GM12892 (cell line): ENCODE data around the gene BAZ2B.
A peak's percentile ranks its signal among the peaks of the same experiment; 100 is the strongest.

Experiments used
- DNase-seq: peaks from one replicate; pipeline ENCODE4 v3.0.0; 2011; ENCODE audit not compliant: insufficient read length
- FAIRE-seq: peaks from 2 replicates; lab custom pipeline; 2011; peaks lifted over from hg19 to GRCh38; lab: Jason Lieb, UNC
- POLR2A ChIP-seq: IDR thresholded peaks from 2 replicates; pipeline ENCODE4 v1.6.1; 2011; ENCODE audit warnings: low read depth, low read length, control low read depth
- POLR2AphosphoS5 ChIP-seq: IDR thresholded peaks from 2 replicates; pipeline ENCODE4 v1.6.1; 2011; ENCODE audit warnings: low read depth, low read length, control low read depth
- TAF1 ChIP-seq: IDR thresholded peaks from 2 replicates; pipeline ENCODE4 v1.6.1; 2011; ENCODE audit warnings: low read depth, mild to moderate bottlenecking, control low read depth, low read length, borderline replicate concordance

The BAZ2B gene

DNA sequence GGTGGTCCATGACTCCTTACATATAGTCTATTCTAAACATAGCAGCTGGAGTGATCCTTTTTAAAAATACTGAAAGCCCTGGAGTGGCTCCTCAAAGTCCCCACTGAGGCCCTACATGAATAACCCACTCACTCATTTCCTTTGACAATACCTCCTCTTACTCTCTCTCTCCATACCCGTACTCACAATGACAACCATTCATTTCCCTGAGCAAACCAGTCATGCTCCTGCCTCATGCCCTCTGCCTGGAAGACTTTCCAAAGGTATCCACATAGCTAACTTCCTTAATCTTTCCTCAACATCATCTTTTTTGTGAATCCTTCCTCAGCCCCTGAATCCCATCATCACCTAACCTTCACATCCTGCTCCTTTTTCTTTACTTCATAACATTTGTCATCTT, 102.6 kb downstream of the BAZ2B start:
- DNase-seq = no peak
- FAIRE-seq = no peak
- TF ChIP-seq TAF1 = no peak
- TF ChIP-seq POLR2A = no peak
- no peak for TF ChIP-seq POLR2AphosphoS5

DNA sequence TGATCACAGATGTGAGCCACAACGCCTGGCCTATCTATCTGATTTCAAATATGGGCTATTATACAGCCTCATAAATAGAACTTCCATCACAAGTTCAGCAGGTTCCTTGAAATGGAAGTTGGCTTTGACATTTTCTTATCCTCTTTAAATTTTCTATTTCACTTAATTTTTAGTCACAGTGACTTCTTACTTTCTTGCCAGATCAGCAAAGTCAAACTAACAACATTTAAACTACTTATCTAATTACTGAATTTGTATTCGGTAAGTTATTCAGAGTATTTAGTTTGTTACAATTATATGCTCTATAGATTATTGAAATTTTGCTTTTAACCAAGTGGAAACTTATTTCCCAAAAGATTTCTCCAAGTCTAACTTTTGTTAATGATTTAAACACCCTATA, 108.2 kb downstream of the BAZ2B start:
- TF ChIP-seq POLR2A = no peak
- no peak for TF ChIP-seq POLR2AphosphoS5
- TF ChIP-seq TAF1 = no peak
- FAIRE-seq (no peak), DNase-seq (no peak)

DNA sequence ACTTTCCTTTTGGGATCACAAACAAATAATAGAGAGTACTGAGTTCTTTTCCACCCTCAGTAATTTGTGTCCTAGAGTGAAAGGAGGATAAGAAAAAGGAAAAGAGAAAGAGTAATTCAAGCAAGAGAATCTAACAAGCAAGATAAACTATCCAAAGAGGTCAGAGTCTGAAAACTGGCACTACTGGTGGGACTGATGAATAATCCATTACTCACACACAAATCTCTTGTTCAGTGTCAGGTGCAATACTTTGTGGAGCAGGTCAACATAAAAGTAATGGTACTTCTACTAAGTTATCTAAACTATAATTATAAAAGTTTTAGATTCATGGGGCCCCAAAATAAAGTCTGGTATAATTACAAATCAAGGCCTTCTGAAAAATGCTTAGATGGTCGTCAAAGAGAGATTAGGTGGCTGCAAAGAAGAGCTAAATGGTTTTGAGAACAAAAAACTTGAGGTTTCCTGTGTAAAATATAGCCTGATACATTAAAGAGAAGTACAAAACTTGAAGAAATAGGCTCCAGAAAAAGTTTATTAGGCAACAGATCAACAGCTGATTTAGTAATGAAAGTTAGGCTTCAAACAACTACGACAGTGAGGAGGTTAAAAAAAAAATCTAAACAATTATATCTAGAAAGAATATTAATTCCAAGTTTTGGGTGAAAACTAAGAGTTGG, 109.4 kb downstream of the BAZ2B start:
- TF ChIP-seq TAF1 (no peak), POLR2AphosphoS5 (no peak), POLR2A (no peak)
- DNase-seq (no peak), FAIRE-seq (no peak)

DNA sequence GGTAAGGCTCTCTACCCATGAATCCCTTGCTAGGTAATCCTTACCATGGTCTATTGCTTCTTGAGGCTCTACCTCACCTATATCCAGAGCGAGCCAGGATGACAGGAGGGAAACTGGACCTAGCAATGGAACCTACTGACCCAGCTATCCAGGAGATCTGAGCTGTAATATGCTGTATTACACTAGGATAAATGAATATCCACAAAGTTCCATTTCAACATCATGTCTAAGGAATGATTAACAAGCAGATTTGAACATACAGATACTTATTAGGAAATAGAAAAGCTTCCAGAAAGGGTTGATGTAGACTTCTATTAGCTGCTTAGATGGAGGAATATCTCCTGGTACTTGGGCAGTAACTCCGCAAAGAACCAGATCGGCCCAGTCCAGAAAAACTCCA, 110.1 kb downstream of the BAZ2B start:
- DNase-seq (no peak), FAIRE-seq (no peak)
- TF ChIP-seq POLR2A (no peak), POLR2AphosphoS5 (no peak), TAF1 (no peak)

DNA sequence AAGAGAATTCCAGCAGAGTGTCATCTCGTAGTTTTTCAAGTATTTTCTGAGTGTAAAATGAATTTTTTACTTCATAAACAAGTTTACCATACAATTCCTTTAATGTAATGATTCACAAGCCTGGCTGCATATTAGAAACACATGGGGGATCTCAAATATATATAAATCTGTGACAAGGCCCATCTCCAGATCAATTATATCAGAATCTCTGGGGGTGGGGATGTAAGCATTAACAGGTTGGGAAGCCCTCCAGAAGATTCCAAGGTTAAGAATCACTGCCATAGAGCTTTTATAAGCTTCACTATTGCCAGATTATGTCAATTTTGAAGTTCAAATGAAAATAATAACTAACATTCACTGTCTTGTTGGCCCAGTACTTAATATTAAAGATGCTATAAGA, 111.2 kb downstream of the BAZ2B start:
- DNase-seq (no peak), FAIRE-seq (no peak)
- TF ChIP-seq POLR2A (no peak), POLR2AphosphoS5 (no peak), TAF1 (no peak)

DNA sequence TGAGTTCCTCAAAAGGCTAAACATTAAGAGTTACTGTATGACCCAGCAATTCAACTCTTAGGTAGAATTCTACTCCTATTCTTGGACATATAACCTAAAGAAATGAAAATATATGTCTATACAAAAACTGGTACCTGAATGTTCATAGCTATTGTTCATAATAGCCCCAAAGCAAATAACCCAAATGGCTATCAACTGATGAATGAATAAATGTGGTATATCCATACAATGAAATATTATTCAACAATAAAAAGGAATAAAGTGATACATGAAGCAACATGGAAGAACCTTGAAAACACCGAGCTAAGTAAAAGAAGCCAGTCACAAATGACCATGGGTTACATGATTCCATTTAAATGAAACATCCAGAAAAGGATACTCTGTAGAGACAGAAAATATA, 114.6 kb downstream of the BAZ2B start:
- DNase-seq (no peak), FAIRE-seq (no peak)
- no peak for TF ChIP-seq POLR2AphosphoS5
- TF ChIP-seq TAF1 = no peak
- no peak for TF ChIP-seq POLR2A

DNA sequence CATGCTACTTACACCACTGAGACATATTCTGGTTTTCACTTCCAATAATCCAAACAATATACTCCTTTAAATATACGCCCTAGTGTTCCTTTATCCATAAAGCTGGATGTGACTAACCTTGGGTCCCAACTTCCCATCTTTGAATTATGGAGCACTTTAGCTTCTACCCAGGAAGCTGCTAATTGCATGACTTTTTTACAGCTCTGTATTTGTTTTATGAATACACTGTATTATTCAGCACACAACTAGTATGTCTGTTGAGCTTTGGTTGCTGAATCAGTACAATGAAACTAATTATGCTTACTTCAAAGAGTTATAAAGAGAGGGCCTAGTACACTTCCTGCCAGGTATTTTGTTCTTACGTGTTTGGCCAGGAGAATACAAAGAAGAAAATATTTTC, 118.5 kb downstream of the BAZ2B start:
- no peak for TF ChIP-seq POLR2AphosphoS5
- TF ChIP-seq POLR2A = no peak
- no peak for TF ChIP-seq TAF1
- DNase-seq (no peak), FAIRE-seq (no peak)

DNA sequence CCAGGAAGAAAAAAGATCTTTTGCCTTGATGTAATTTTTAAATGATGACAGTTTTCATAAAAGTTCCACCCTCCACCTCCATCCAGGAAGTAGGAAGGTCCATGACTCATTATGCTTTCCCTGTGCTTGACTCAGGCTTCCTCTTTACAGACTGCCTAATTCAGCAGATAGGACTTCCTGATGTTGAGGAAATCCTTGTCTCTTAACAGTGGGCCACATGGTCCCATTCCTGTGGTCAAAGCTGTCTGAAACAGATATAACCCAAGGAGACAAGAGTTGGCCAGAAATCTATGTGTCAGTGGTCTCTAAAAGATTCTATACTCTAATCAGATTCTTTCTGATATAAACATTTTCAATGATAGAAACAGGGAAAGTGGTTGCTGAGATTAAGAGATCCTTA, 119.1 kb downstream of the BAZ2B start:
- DNase-seq (no peak), FAIRE-seq (peak; percentile 64)
- TF ChIP-seq TAF1 = no peak
- no peak for TF ChIP-seq POLR2AphosphoS5
- no peak for TF ChIP-seq POLR2A

DNA sequence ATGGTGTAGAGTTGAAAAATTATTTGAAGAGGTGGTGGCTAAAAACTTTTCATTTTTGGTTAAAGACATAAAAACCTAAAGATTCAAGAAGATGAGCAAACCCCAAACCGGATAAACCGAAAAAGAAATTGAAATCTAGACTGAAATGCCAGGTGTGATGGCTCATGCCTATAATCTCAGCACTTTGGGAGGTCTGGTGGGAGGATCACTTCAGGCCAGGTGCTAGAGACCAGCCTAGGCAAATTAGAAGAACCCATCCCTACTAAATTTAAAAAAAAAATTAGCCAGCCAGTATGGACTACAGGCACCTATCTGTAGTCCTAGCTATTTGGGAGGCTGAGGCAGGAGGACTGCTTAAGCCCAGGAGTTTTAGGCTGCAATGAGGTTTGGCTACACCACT, 126.9 kb downstream of the BAZ2B start:
- no peak for FAIRE-seq
- TF ChIP-seq TAF1 (no peak), POLR2AphosphoS5 (no peak), POLR2A (no peak)
- DNase-seq = no peak

DNA sequence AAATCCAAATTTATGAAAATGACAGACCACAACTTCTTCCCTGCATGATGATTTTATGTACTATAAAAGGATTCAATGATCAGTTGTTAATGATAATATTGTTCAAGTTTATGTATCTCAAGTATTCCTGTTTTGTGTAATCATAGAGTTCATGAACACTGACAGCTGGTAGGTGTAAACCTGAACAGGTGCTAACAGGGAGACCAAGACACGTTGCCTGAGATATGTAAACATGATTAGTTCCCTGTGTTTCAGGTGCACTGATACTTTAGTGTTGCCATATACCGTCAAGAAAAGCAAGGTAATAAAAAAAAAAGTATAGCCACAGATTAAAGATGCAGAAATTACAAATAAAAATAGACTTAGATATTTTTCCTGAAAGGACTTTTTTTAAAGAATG, 131.8 kb downstream of the BAZ2B start:
- no peak for TF ChIP-seq POLR2A
- DNase-seq (no peak), FAIRE-seq (no peak)

DNA sequence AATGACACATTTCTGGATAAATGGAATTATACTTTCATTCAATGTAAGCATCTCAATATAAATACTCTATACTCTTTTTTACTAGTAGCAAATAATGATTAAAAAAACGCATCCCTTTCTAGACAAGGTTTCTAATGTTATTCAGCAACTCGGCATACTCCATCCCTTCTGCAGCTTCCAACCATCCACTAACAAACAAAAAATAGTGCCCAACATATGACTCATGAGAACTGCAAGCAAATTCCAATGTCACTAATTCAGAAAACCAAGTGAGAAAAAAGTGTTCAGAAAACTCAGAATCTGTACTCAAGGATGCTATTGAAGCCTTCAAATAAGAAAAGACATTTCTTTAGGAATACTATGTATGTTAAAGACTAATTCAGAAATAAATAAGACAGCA, 140.0 kb downstream of the BAZ2B start:
- TF ChIP-seq POLR2AphosphoS5 (no peak), TAF1 (no peak), POLR2A (no peak)
- no peak for DNase-seq
- FAIRE-seq = no peak

DNA sequence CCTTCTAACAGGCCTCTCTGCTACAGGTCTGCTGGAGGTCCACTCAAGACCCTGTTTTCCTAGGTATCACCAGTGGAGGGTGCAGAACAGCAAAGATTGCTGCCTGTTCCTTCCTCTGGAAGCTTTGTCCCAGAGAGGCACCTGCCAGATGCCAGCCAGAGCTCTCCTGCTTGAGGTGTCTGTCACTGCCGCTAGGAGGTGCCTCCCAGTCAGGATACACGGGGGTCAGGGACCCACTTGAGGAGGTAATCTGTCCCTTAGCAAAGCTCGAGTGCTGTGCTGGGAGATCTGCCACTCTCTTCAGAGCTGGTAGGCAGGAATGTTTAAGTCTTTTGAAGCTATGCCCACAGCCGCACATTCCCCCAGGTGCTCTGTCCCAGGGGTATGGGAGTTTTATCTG, 140.6 kb downstream of the BAZ2B start:
- FAIRE-seq = no peak
- TF ChIP-seq POLR2A (no peak), TAF1 (no peak), POLR2AphosphoS5 (no peak)

DNA sequence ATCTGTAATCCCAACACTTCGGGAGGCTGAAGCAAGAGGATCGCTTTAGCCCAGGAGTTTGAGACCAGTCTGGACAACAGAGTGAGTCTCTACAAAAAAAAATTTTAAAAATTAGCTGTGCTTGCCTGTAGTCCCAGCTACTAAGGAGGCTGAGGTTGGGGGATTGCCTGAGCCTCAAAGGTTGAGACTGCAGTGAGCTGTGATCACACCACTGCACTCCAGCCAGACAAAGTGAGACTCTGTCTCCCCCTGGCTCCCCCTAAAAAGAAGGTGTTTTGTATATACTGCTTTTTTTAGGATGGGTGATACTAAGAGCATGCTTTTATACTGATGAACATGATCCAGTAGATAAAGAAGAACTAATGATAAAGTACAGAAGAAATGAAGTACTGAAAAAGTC, 145.0 kb downstream of the BAZ2B start:
- TF ChIP-seq POLR2AphosphoS5 (no peak), POLR2A (no peak), TAF1 (no peak)
- DNase-seq = no peak
- FAIRE-seq = no peak

More for the DNA sequence above, 140.6 kb downstream of the BAZ2B start:
- no peak for DNase-seq
